B cell (primary cell): Measurements from ENCODE around the gene KANK2. TPM values are rescaled to one million over a fixed set of nuclear protein-coding genes. Genes with fewer than 3 reads are reported as not detected.

ENCODE experiments used
- ATAC-seq: fragments of 200-7000 bp; cut with Tn5 transposase; one replicate; pipeline ENCODE4 v1.10.0; 2021; ENCODE audit warnings: low read depth, mild to moderate bottlenecking, moderate number of reproducible peaks, moderate library complexity
- CTCF ChIA-PET: fragments of 350-600 bp; sonication (Branson Sonifier 250); formaldehyde crosslinking; loops from one replicate; lab custom pipeline; 2021; ENCODE audit warnings: antibody characterized with exemption, inconsistent platforms; lab: Charles Lee
- POLR2A ChIA-PET: fragments of 350-600 bp; sonication (Branson Sonifier 250); formaldehyde crosslinking; loops from one replicate; lab custom pipeline; 2021; ENCODE audit warnings: antibody characterized with exemption; lab: Charles Lee
- DNase-seq: peaks from one replicate; pipeline ENCODE4 v3.0.0; 2013
- H2AFZ ChIP-seq: 2 replicates; pipeline ENCODE4 v1.6.1; 2012; ENCODE audit warnings: mild to moderate bottlenecking, low read depth, low read length; ENCODE audit not compliant: insufficient read depth, poor library complexity, severe bottlenecking
- H3K27ac ChIP-seq, 2 donors: 1 replicate in 1 of 2; 2 replicates in 1 of 2; pipeline ENCODE4 v1.5.1; 2012 to 2013; ENCODE audit warnings: low read length in 2 of 2, mild to moderate bottlenecking in 2 of 2, moderate library complexity in 1 of 2
- H3K27me3 ChIP-seq, 4 experiments: fragments of 200-600 bp in 1 of 4; sonication (generic) in 1 of 4; replicated peaks in 1 of 4; 1 replicate in 2 of 4; 2 replicates in 2 of 4; pipeline versions ENCODE4 v1.6.1 to v1.7.0; 2013 to 2016; ENCODE audit warnings: low read length in 3 of 4, mild to moderate bottlenecking in 2 of 4, mixed read lengths in 1 of 4, moderate library complexity in 1 of 4; ENCODE audit not compliant: insufficient read depth in 4 of 4, control insufficient read depth in 3 of 4; ENCODE audit errors: control extremely low read depth in 1 of 4
- H3K36me3 ChIP-seq, 2 experiments: replicated peaks in 1 of 2; 1 replicate in 1 of 2; 2 replicates in 1 of 2; pipeline versions ENCODE4 v1.6.1 to v1.7.1; 2013; ENCODE audit warnings: low read length in 1 of 2; ENCODE audit not compliant: insufficient read depth in 2 of 2, control insufficient read depth in 1 of 2; ENCODE audit errors: control extremely low read depth in 1 of 2, extremely low read depth in 1 of 2
- H3K4me1 ChIP-seq, 2 donors: fragments of 200-600 bp in 1 of 2; sonication (generic) in 1 of 2; 1 replicate in 1 of 2; 2 replicates in 1 of 2; pipeline versions ENCODE4 v1.5.1 to v1.6.1; 2013 to 2017; ENCODE audit warnings: low read length in 2 of 2; ENCODE audit not compliant: control insufficient read depth in 2 of 2, insufficient read depth in 2 of 2
- H3K4me2 ChIP-seq: replicated peaks from 2 replicates; pipeline ENCODE3; 2012; ENCODE audit warnings: mild to moderate bottlenecking, low read depth, low read length; ENCODE audit not compliant: poor library complexity, severe bottlenecking
- H3K4me3 ChIP-seq, 5 experiments: fragments of 200-600 bp in 1 of 5; sonication (generic) in 1 of 5; 1 replicate in 3 of 5; 2 replicates in 2 of 5; pipeline versions ENCODE4 v1.5.1 to v1.7.0; 2011 to 2016; ENCODE audit warnings: low read length in 4 of 5, mild to moderate bottlenecking in 4 of 5, low read depth in 2 of 5, control low read depth in 1 of 5, moderate library complexity in 1 of 5; ENCODE audit not compliant: insufficient read depth in 1 of 5; ENCODE audit errors: control extremely low read depth in 1 of 5, extremely low read depth in 1 of 5
- H3K79me2 ChIP-seq: fragments of 200-600 bp; sonication (generic); one replicate; pipeline ENCODE4 v1.6.0; 2016; ENCODE audit warnings: low read length; ENCODE audit not compliant: control insufficient read depth, insufficient read depth
- H3K9ac ChIP-seq: fragments of 200-600 bp; sonication (generic); 2 replicates; pipeline ENCODE4 v1.6.1; 2017; ENCODE audit warnings: mild to moderate bottlenecking, low read length, moderate library complexity
- H3K9me3 ChIP-seq, 3 donors: one replicate each; pipeline versions ENCODE4 v1.6.1 to v1.7.1; 2013; ENCODE audit warnings: low read length in 2 of 3; ENCODE audit not compliant: control insufficient read depth in 2 of 3, insufficient read depth in 1 of 3; ENCODE audit errors: control extremely low read depth in 1 of 3
- H4K20me1 ChIP-seq: 2 replicates; pipeline ENCODE4 v1.6.0; 2012; ENCODE audit warnings: mild to moderate bottlenecking, low read length; ENCODE audit not compliant: insufficient read depth, control insufficient read depth, poor library complexity, severe bottlenecking
- H3K27ac Mint-ChIP-seq: one replicate; pipeline ENCODE4 v1.8.0; 2021; ENCODE audit warnings: mixed read lengths
- H3K27me3 Mint-ChIP-seq: one replicate; pipeline ENCODE4 v1.8.0; 2021; ENCODE audit warnings: mixed read lengths
- H3K4me1 Mint-ChIP-seq: one replicate; pipeline ENCODE4 v1.8.0; 2021; ENCODE audit warnings: mixed read lengths
- H3K4me3 Mint-ChIP-seq: one replicate; pipeline ENCODE4 v1.8.0; 2021; ENCODE audit warnings: mixed read lengths
- H3K9me3 Mint-ChIP-seq: one replicate; pipeline ENCODE4 v1.8.0; 2022; ENCODE audit warnings: mixed read lengths; ENCODE audit not compliant: insufficient read depth
- EZH2 ChIP-seq: IDR thresholded peaks from 2 replicates; pipeline ENCODE4 v1.6.1; 2012; ENCODE audit warnings: borderline replicate concordance, low read depth, mild to moderate bottlenecking, moderate library complexity, low read length; ENCODE audit not compliant: insufficient read depth, poor library complexity, severe bottlenecking
- WGBS: methylation state at CpG from one replicate; pipeline ENCODE4 v1.1.5; 2013; ENCODE audit warnings: missing lambda C conversion rate; ENCODE audit not compliant: insufficient coverage; 5-methylcytosine and 5-hydroxymethylcytosine counted together
- intact Hi-C: fragments of 100-400 bp; cut with micrococcal nuclease; formaldehyde crosslinking; loops from one replicate; pipeline ENCODE4 v1.10.0; 2022
- polyA plus RNA-seq: library from polyadenylated mRNA; depleted of rRNA; stranded (reverse); fragments of >200 nt; gene quantifications from 2 replicates; pipeline ENCODE4 v1.2.3, GENCODE V29; 2012
- total RNA-seq, 2 donors: library from RNA; stranded (reverse); fragments of 120-200 nt in 1 of 2; gene quantifications; 1 replicate in 1 of 2; 2 replicates in 1 of 2; pipeline versions ENCODE4 v1.2.3 to v1.2.4, GENCODE V29; 2013 to 2022
- TF ChIP-seq, protein P1 (sequence below): fragments of 200-600 bp; IDR thresholded peaks from one replicate; pipeline ENCODE4 v1.8.0; 2022; ENCODE audit warnings: antibody characterized with exemption, mild to moderate bottlenecking

Gene KANK2
- total and polyA plus RNA-seq, 2 donors (not counting 1 experiment from before 2014, with no cell fraction given), result 0.54 to 18.9 TPM

DNA sequence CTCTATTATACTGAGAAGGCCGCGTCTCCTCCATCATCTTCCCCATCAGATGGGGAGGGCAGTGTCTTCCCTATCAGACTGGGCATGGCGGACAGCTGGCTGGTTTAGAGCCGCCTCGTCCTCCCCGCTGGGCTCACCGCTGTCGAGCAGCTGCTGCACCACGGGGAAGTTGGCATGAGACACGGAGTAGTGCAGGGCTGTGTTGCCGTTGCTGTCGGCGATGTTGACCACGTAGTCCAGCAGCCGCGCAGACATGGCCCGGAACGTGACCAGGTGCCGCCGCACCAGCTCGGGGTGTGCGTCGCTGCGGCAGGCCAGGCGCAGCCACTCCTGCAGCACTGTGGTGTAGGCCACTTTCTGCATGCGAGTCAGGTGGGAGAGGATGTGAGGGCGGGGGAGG, 23.0 kb downstream of the KANK2 start:
- peaks cover 8% of the 10 kb centered on the region for H3K27me3 Mint-ChIP-seq
- H3K4me1 Mint-ChIP-seq, result peaks cover 3% of the 10 kb centered on the region
- H3K9ac ChIP-seq, result no peak overlapping the region
- ChIA-PET POLR2A (no interaction called here), CTCF (interaction anchor here (0.6 kb wide), 1 partner anchor 45 kb away, joined by 3 read pairs; no protein-coding TSS in a partner anchor)
- no peaks in the 10 kb centered on the region for H3K9me3 Mint-ChIP-seq
- DNase-seq (no peak), ATAC-seq (no peak)
- H3K4me1 ChIP-seq, result peaks cover 0 to under 1% of the 10 kb centered on the region in 2 donors
- H3K4me2 ChIP-seq, result no peak overlapping the region
- no peak overlapping the region for H2AFZ ChIP-seq
- intact Hi-C loops, result no loop called here
- H3K4me3 ChIP-seq, result no peak overlapping the region
- H4K20me1 ChIP-seq, result no peaks in the 10 kb centered on the region
- H3K36me3 ChIP-seq, result no peaks in the 10 kb centered on the region
- no peak overlapping the region for H3K4me3 Mint-ChIP-seq
- TF ChIP-seq, protein P1, sequence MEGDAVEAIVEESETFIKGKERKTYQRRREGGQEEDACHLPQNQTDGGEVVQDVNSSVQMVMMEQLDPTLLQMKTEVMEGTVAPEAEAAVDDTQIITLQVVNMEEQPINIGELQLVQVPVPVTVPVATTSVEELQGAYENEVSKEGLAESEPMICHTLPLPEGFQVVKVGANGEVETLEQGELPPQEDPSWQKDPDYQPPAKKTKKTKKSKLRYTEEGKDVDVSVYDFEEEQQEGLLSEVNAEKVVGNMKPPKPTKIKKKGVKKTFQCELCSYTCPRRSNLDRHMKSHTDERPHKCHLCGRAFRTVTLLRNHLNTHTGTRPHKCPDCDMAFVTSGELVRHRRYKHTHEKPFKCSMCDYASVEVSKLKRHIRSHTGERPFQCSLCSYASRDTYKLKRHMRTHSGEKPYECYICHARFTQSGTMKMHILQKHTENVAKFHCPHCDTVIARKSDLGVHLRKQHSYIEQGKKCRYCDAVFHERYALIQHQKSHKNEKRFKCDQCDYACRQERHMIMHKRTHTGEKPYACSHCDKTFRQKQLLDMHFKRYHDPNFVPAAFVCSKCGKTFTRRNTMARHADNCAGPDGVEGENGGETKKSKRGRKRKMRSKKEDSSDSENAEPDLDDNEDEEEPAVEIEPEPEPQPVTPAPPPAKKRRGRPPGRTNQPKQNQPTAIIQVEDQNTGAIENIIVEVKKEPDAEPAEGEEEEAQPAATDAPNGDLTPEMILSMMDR, result no peak
- TF ChIP-seq EZH2, result no peak
- H3K79me2 ChIP-seq, result no peaks in the 10 kb centered on the region
- no peak overlapping the region for H3K27ac ChIP-seq
- H3K9me3 ChIP-seq, result peaks cover 0 to 3% (median 0%) of the 10 kb centered on the region in 3 donors
- peaks cover 0 to 10% (median 2%) of the 10 kb centered on the region in 4 experiments for H3K27me3 ChIP-seq
- WGBS, result 98% methylated on average over 25 of the region's 27 CpGs
- H3K27ac Mint-ChIP-seq, result no peak overlapping the region

DNA sequence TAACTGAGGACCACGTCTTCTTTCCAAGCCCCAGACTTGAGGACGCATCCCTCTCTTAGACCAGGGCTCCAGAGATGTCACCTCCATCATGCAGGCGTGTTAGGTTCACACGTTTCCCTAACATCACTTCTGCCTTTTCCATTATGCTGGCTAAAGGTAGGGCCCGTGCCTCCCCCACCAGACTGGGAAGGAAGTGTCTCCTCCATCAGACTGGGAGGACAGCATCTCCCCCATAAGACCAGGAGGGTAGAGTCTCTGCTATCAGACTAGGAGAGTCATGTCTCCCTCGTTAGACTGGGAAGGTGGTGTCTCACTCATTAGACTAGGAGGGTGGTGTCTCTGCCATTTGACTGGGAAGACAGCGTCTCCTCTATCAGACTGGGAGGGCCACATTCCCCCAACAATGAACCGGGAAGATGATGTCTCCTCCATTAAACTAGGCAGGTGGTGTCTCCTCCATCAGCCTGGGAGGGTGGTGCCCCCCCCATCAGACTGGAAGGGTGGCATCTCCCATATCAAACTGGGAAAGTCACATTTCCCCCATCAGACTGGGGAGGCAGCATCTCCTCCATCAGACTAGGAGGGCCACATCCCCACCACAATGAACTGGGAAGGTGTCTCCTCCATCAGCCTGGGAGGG, 23.7 kb downstream of the KANK2 start:
- H3K4me2 ChIP-seq, result no peak overlapping the region
- H3K27ac Mint-ChIP-seq, result no peak overlapping the region
- TF ChIP-seq, protein P1, result no peak
- no peak for TF ChIP-seq EZH2
- H2AFZ ChIP-seq, result no peak overlapping the region
- WGBS, result 71% methylated on average over 4 of the region's 8 CpGs
- no peaks in the 10 kb centered on the region for H3K9me3 Mint-ChIP-seq
- H3K4me1 ChIP-seq, result no peaks in the 10 kb centered on the region
- H3K4me3 ChIP-seq, result no peak overlapping the region
- H3K4me1 Mint-ChIP-seq, result peaks cover 3% of the 10 kb centered on the region
- H3K79me2 ChIP-seq, result no peaks in the 10 kb centered on the region
- intact Hi-C loops, result no loop called here
- DNase-seq (no peak), ATAC-seq (no peak)
- H3K27me3 Mint-ChIP-seq, result peaks cover 8% of the 10 kb centered on the region
- ChIA-PET POLR2A (no interaction called here), CTCF (no interaction called here)
- no peak overlapping the region for H3K27ac ChIP-seq
- H3K9ac ChIP-seq, result no peak overlapping the region
- no peak overlapping the region for H3K4me3 Mint-ChIP-seq
- H3K9me3 ChIP-seq, result peaks cover 0 to 3% (median 0%) of the 10 kb centered on the region in 3 donors
- H3K36me3 ChIP-seq, result no peaks in the 10 kb centered on the region
- no peaks in the 10 kb centered on the region for H4K20me1 ChIP-seq
- H3K27me3 ChIP-seq, result peaks cover 0 to 6% (median 2%) of the 10 kb centered on the region in 4 experiments
